GM12874 (cell line): Measurements from ENCODE around the gene GRK5.

Experiments used
- TF ChIP-seq, protein P1 (sequence below): IDR thresholded peaks from 2 replicates; pipeline ENCODE4 v1.5.1; 2011; ENCODE audit warnings: low read depth, mild to moderate bottlenecking, control low read depth, low read length, moderate library complexity; ENCODE audit not compliant: insufficient read depth

GRK5 gene

GRCh38 chr10:119461380-119461779 is 254.0 kb downstream of the GRK5 start:
- TF ChIP-seq, protein P1, sequence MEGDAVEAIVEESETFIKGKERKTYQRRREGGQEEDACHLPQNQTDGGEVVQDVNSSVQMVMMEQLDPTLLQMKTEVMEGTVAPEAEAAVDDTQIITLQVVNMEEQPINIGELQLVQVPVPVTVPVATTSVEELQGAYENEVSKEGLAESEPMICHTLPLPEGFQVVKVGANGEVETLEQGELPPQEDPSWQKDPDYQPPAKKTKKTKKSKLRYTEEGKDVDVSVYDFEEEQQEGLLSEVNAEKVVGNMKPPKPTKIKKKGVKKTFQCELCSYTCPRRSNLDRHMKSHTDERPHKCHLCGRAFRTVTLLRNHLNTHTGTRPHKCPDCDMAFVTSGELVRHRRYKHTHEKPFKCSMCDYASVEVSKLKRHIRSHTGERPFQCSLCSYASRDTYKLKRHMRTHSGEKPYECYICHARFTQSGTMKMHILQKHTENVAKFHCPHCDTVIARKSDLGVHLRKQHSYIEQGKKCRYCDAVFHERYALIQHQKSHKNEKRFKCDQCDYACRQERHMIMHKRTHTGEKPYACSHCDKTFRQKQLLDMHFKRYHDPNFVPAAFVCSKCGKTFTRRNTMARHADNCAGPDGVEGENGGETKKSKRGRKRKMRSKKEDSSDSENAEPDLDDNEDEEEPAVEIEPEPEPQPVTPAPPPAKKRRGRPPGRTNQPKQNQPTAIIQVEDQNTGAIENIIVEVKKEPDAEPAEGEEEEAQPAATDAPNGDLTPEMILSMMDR: no peak

DNA sequence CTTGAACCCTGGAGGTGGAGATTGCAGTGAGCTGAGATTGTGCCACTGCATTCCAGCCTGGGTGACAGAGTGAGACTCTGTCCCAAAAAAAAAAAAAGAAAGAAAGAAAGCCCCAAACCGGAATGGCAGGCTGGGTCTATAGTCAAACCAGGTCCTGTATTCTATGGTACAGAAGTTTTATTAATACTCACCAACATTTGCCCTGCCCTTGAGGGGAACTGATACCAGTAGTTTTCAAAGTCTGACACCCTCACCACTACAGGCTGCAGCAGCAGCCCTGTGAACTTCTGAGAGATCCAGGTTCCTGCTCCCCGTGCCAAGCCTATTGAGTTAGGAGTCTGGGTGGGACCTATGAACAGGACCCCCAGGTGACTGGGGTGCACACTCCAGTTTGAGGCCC is 254.6 kb downstream of the GRK5 start:
- TF ChIP-seq, protein P1: no peak

GRCh38 chr10:119462773-119463172 is 255.4 kb downstream of the GRK5 start:
- TF ChIP-seq, protein P1: no peak

DNA sequence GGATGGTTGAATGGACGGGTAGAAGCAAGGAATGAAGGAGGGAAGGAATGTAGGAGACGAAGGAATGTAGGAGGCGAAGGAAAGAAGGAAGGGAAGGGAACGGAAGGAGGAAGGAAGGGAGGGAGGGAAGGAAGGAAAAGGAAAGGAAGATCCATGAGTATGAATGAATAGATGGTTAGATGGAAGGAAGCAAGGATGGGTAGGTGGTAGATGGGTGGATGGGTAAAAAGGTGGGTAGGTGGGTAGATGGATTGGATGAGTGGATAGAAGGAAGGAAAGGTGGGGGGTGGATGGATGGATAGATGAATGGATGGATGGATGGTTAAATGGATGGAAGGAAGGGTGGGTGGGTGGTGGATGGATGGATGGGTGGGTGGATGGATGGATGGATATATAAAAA is 257.7 kb downstream of the GRK5 start:
- TF ChIP-seq, protein P1: no peak

DNA sequence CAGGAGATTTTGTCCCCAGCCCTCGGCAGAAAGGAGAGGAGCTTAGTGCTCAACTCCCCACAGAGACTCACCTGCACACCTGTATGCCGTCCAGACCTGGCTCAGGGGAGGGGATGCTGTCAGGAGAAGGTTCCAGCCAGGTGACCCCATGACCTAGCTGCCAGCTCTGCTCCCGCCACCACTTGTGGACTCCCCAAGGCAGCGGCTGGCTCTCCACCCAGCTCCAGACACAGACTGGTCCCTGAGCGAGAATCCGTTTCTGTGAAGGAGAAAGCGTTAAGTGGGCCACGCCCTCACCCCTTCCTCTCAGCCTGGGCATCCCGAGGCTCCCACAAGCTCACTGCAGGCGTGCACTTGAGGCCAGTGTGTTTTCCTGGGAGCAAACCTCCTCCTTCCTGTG is 258.7 kb downstream of the GRK5 start:
- TF ChIP-seq, protein P1: no peak

- TF ChIP-seq, protein P1: no peak
Observed at GRCh38 chr10:119466655-119467054, 259.3 kb downstream of the GRK5 start.

DNA sequence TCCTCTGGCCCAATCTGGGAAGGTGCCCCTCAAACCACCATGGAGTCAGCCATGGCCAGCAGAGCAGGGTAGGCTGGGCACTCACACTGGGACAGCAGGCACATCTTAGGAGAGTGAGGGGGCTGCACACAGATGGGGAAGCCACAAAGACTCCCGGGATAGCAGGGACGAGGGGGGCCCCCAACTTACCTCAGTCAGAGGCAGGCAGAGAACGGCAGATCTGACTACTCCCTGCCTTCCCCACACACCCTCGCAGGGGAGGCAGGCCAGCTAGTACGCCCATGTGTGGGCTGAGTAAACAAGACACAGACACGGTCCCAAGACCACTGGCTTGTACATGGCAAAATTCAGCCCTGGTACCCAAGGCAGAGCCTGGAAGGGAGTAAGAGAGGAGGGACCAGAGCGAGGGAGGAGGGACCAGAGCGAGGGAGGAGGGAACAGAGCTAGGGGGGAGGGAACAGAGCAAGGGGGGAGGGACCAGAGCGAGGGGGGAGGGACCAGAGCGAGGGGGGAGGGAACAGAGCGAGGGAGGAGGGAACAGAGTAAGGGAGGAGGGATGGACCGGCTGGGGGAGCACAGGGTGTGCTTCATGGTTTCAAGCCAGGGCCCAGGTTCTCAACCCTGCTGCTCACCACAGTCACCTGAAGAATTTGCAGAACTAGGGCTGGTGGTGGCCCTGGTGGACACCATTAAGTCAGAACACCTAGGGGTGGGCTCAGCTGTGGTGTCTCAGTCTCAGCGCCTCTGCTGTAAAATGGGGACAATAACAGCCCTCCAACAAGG is 261.4 kb downstream of the GRK5 start:
- TF ChIP-seq, protein P1: no peak
